H1 (cell line): ENCODE measurements around the gene STOML1. TPM values are rescaled to one million over a fixed set of nuclear protein-coding genes. Genes with fewer than 3 reads are reported as not detected.

Experiments used
- CTCF ChIA-PET: fragments of 300-600 bp; sonication (Branson Sonifier 250); formaldehyde crosslinking; loops from one replicate; lab custom pipeline; 2021; ENCODE audit not compliant: partially characterized antibody; lab: Charles Lee
- POLR2A ChIA-PET: fragments of 300-600 bp; sonication (Branson Sonifier 250); formaldehyde crosslinking; loops from one replicate; lab custom pipeline; 2021; ENCODE audit warnings: inconsistent platforms; ENCODE audit not compliant: partially characterized antibody; lab: Charles Lee
- DNase-seq, 2 experiments: peaks; one replicate each; pipeline versions ENCODE4 v3.0.0 to v3.0.0-alpha.2; 2010 to 2022; ENCODE audit warnings: low spot score in 2 of 2, low read depth in 1 of 2, mixed read lengths in 1 of 2
- FAIRE-seq: peaks from 2 replicates; lab custom pipeline; 2011; peaks lifted over from hg19 to GRCh38; lab: Jason Lieb, UNC
- H2AFZ ChIP-seq: 2 replicates; pipeline ENCODE4 v1.8.1; 2012; ENCODE audit warnings: low read length, inconsistent platforms
- H2AK5ac ChIP-seq: 2 replicates; pipeline ENCODE4 v1.6.1; 2013; ENCODE audit warnings: low read depth, low read length
- H2BK120ac ChIP-seq: replicated peaks from 2 replicates; pipeline ENCODE3; 2013; ENCODE audit warnings: low read depth, low read length, inconsistent platforms
- H2BK12ac ChIP-seq: 2 replicates; pipeline ENCODE4 v1.6.1; 2013; ENCODE audit warnings: low read depth, low read length
- H2BK15ac ChIP-seq: 2 replicates; pipeline ENCODE4 v1.6.1; 2013; ENCODE audit warnings: low read length
- H2BK20ac ChIP-seq: 2 replicates; pipeline ENCODE4 v1.6.1; 2013; ENCODE audit warnings: low read length
- H2BK5ac ChIP-seq: 2 replicates; pipeline ENCODE4 v1.6.1; 2013; ENCODE audit warnings: low read depth, low read length
- H3K14ac ChIP-seq: 2 replicates; pipeline ENCODE4 v1.6.1; 2013; ENCODE audit warnings: inconsistent platforms; ENCODE audit not compliant: insufficient read length
- H3K18ac ChIP-seq: 2 replicates; pipeline ENCODE4 v1.6.1; 2013; ENCODE audit warnings: low read length; ENCODE audit errors: extremely low read depth
- H3K23ac ChIP-seq: 2 replicates; pipeline ENCODE4 v1.6.1; 2013; ENCODE audit warnings: inconsistent platforms; ENCODE audit not compliant: insufficient read length
- H3K23me2 ChIP-seq: 2 replicates; pipeline ENCODE4 v1.6.1; 2013; ENCODE audit warnings: low read depth, low read length
- H3K27ac ChIP-seq: 2 replicates; pipeline ENCODE4 v1.6.1; 2011; ENCODE audit warnings: low read depth, low read length, inconsistent platforms
- H3K27me3 ChIP-seq, 4 experiments: replicated peaks in 1 of 4; 1 replicate in 1 of 4; 2 replicates in 3 of 4; pipeline versions ENCODE4 v1.6.1 to v1.8.1; 2011 to 2013; ENCODE audit warnings: low read length in 3 of 4, mild to moderate bottlenecking in 3 of 4, inconsistent platforms in 2 of 4, mixed read lengths in 2 of 4, moderate library complexity in 1 of 4; ENCODE audit not compliant: control insufficient read depth in 3 of 4, insufficient read depth in 3 of 4; ENCODE audit errors: extremely low read depth in 1 of 4
- H3K36me3 ChIP-seq, 4 experiments: 2 replicates each; pipeline versions ENCODE4 v1.6.1 to v1.8.1; 2011 to 2013; ENCODE audit warnings: mild to moderate bottlenecking in 4 of 4, low read length in 3 of 4, moderate library complexity in 2 of 4, control low read depth in 1 of 4, inconsistent platforms in 1 of 4; ENCODE audit not compliant: insufficient read depth in 4 of 4, control insufficient read depth in 2 of 4
- H3K4ac ChIP-seq: replicated peaks from 2 replicates; pipeline ENCODE3; 2013; ENCODE audit warnings: low read length, low read depth, mixed read lengths, inconsistent platforms; ENCODE audit not compliant: insufficient read length
- H3K4me1 ChIP-seq, 4 experiments: replicated peaks in 1 of 4; 1 replicate in 1 of 4; 2 replicates in 3 of 4; pipeline versions ENCODE4 v1.6.1 to v1.8.1; 2011 to 2013; ENCODE audit warnings: low read length in 3 of 4, inconsistent platforms in 2 of 4, mixed read lengths in 1 of 4; ENCODE audit not compliant: insufficient read depth in 4 of 4, control insufficient read depth in 3 of 4
- H3K4me2 ChIP-seq, 2 experiments: 2 replicates each; pipeline versions ENCODE4 v1.6.1 to v1.8.1; 2011 to 2013; ENCODE audit warnings: low read depth in 2 of 2, low read length in 2 of 2, control low read depth in 1 of 2, inconsistent platforms in 1 of 2, mild to moderate bottlenecking in 1 of 2; ENCODE audit not compliant: insufficient read depth in 1 of 2
- H3K4me3 ChIP-seq, 4 experiments: fragments of 200-600, 300-600 bp in 1 of 4; sonication (generic), shearing (Covaris generic), sonication (Bioruptor Twin) in 1 of 4; 2 replicates each; pipeline versions ENCODE4 v1.5.1 to v1.8.1; 2011 to 2016; ENCODE audit warnings: low read length in 4 of 4, low read depth in 3 of 4, control low read depth in 2 of 4, inconsistent platforms in 2 of 4, mild to moderate bottlenecking in 2 of 4, mixed read lengths in 1 of 4, moderate library complexity in 1 of 4; ENCODE audit not compliant: insufficient read depth in 2 of 4; ENCODE audit errors: extremely low read depth in 1 of 4
- H3K56ac ChIP-seq: replicated peaks from 2 replicates; pipeline ENCODE3; 2013; ENCODE audit warnings: low read depth, mild to moderate bottlenecking, mixed read lengths, low read length, inconsistent platforms; ENCODE audit not compliant: insufficient read length
- H3K79me1 ChIP-seq: 2 replicates; pipeline ENCODE4 v1.6.1; 2013; ENCODE audit warnings: low read depth, low read length, control low read depth
- H3K79me2 ChIP-seq, 2 experiments: 2 replicates each; pipeline versions ENCODE4 v1.6.1 to v1.8.1; 2012 to 2013; ENCODE audit warnings: low read length in 2 of 2, mild to moderate bottlenecking in 2 of 2, inconsistent platforms in 1 of 2; ENCODE audit not compliant: insufficient read depth in 2 of 2, control insufficient read depth in 1 of 2
- H3K9ac ChIP-seq, 4 experiments: replicated peaks in 1 of 4; 1 replicate in 1 of 4; 2 replicates in 3 of 4; pipeline versions ENCODE4 v1.6.1 to v1.8.1; 2011 to 2013; ENCODE audit warnings: low read depth in 3 of 4, low read length in 3 of 4, control low read depth in 2 of 4, mild to moderate bottlenecking in 2 of 4, moderate library complexity in 2 of 4, inconsistent platforms in 1 of 4; ENCODE audit errors: extremely low read depth in 1 of 4
- H3K9me3 ChIP-seq, 2 experiments: 2 replicates each; pipeline versions ENCODE4 v1.6.1 to v1.8.1; 2012 to 2013; ENCODE audit warnings: mild to moderate bottlenecking in 2 of 2, moderate library complexity in 2 of 2, control low read depth in 1 of 2, inconsistent platforms in 1 of 2, low read depth in 1 of 2, low read length in 1 of 2, mixed read lengths in 1 of 2; ENCODE audit not compliant: insufficient read depth in 2 of 2
- H4K20me1 ChIP-seq, 2 experiments: replicated peaks in 1 of 2; 2 replicates each; pipeline versions ENCODE3 to v1.8.1; 2011 to 2013; ENCODE audit warnings: inconsistent platforms in 2 of 2, low read length in 2 of 2, mild to moderate bottlenecking in 1 of 2; ENCODE audit not compliant: insufficient read depth in 2 of 2, control insufficient read depth in 1 of 2
- H4K5ac ChIP-seq: 2 replicates; pipeline ENCODE4 v1.6.1; 2013; ENCODE audit warnings: low read length, low read depth, mixed read lengths, inconsistent platforms; ENCODE audit not compliant: insufficient read length
- H4K8ac ChIP-seq: 2 replicates; pipeline ENCODE4 v1.8.0; 2013; ENCODE audit warnings: mild to moderate bottlenecking, moderate library complexity, low read length, inconsistent platforms; ENCODE audit not compliant: insufficient read depth; ENCODE audit errors: extremely low read depth
- H4K91ac ChIP-seq: replicated peaks from 2 replicates; pipeline ENCODE3; 2013; ENCODE audit warnings: low read length, mixed read lengths, inconsistent platforms; ENCODE audit not compliant: insufficient read length
- SIX5 ChIP-seq: IDR thresholded peaks from 2 replicates; pipeline ENCODE4 v1.6.1; 2011; ENCODE audit warnings: mild to moderate bottlenecking, low read depth, low read length
- SP1 ChIP-seq: IDR thresholded peaks from 2 replicates; pipeline ENCODE4 v1.6.1; 2011; ENCODE audit warnings: low read depth, low read length
- WGBS, 2 experiments: shearing (Covaris generic) in 1 of 2; methylation state at CpG; one replicate each; pipeline versions ENCODE4 v1.1.6 to v1.1.7; 2013 to 2015; ENCODE audit warnings: low lambda C conversion rate in 2 of 2, mixed read lengths in 2 of 2, inconsistent platforms in 1 of 2, low coverage in 1 of 2, missing lambda C conversion rate in 1 of 2; ENCODE audit not compliant: insufficient replicate concordance in 2 of 2, insufficient coverage in 1 of 2, insufficient read length in 1 of 2; ENCODE audit errors: extremely low coverage in 1 of 2, missing lambda C conversion rate in 1 of 2; 5-methylcytosine and 5-hydroxymethylcytosine counted together
- polyA plus RNA-seq, 7 experiments: library from polyadenylated mRNA; depleted of rRNA in 3 of 7; stranded (reverse) in 5 of 7; unstranded in 2 of 7; fragments of >200 nt in 5 of 7; fragments of 200-250 nt in 2 of 7; gene quantifications; 1 replicate in 5 of 7; 2 replicates in 1 of 7; 4 replicates in 1 of 7; pipeline versions ENCODE4 v1.2.1 to v1.2.3, GENCODE V29; 2011 to 2013; ENCODE audit warnings: missing spikeins in 2 of 7, mixed read lengths in 2 of 7
- total RNA-seq: library from RNA; stranded (reverse); fragmentation: NEBNext Ultra II Directional; extraction: Animal tissue kit (Norgen Biotek cat#: 25700); gene quantifications from 2 replicates; pipeline ENCODE4 v1.2.1, GENCODE V29; 2021

The STOML1 gene
- total and polyA plus RNA-seq, 2 of the 8 experiments (the other 6 are each of a cell fraction or from before 2014, with no cell fraction given), result 2.6 to 3.2 TPM

DNA sequence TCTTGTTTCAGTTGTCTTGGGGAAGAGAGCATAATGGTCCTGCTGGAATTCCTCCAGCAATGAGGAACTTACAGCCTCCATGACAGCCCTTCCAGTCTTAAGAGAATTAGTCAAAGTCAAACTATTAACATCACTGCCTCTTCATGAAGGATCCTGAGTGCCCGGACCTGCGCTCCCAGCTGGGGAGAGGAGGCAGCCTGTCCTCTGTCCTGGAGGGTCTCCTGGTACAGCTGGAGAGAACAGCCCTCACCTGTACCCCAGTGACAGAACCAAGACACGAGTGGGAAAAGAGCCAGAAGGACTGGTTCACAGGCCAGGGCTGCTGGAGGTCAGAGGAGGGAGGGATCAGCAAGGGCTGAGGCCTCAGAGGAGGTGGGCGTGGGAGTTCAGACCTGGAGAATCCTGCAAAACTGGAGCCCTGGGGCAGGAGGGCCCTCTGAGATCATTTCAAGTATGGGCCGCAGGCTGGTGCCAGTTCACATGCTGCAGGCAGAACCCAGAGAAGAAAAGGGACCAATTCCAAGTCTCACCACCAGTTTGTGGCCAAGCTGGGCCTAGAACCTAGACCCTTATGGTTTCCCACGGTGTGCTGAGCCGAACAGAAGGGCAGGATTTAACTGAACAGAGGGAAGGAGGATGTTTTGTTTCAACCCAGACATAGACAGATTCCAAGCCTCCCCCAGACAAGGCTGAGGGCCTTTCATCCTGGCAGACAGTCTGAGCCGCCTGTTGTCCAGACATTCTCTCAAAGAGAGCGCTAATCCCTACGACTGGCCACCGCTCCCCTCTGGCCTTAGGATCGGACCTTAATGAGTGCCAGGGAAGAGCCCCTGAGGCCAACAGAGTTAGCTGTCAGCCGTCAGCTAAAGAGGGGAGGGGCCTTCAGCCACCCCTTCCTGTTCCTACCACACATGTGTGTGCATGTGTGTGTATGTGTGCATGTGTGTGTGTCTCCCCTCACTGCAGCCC, 47.6 kb downstream of the STOML1 start:
- Histone ChIP-seq H3K9ac (no peak overlapping the region), H4K8ac (no peak overlapping the region), H3K36me3 (no peaks in the 10 kb centered on the region), H2BK15ac (0 out of 2 replicates have a peak overlapping the region, but pooled peaks have one; percentile 29), H3K23me2 (no peaks in the 10 kb centered on the region), H3K27ac (no peak overlapping the region), H2AK5ac (no peak overlapping the region), H2BK5ac (no peak overlapping the region), H3K56ac (no peak overlapping the region), H3K4me1 (no peaks in the 10 kb centered on the region; a peak in 1 of 7 replicates), H3K27me3 (no peaks in the 10 kb centered on the region), H3K14ac (no peak overlapping the region), H2BK12ac (no peak overlapping the region), H3K4ac (no peak overlapping the region), H3K79me2 (no peaks in the 10 kb centered on the region), H2BK120ac (no peak overlapping the region), H4K20me1 (peaks cover 0 to 2% of the 10 kb centered on the region in 2 experiments), H3K18ac (no peak overlapping the region), H4K5ac (no peak overlapping the region), H2BK20ac (no peak overlapping the region), H3K79me1 (no peaks in the 10 kb centered on the region), H4K91ac (peak overlapping the region; percentile 17), H2AFZ (no peak overlapping the region), H3K4me3 (no peak overlapping the region), H3K23ac (no peak overlapping the region), H3K4me2 (no peak overlapping the region), H3K9me3 (no peaks in the 10 kb centered on the region)
- POLR2A ChIA-PET, result no interaction called here
- CTCF ChIA-PET, result interaction anchor here (0.5 to 1.9 kb wide), 3 partner anchors 20 to 512 kb away, joined by 3 to 7 read pairs (median 6); no protein-coding TSS in a partner anchor
- FAIRE-seq, result no peak
- 79% methylated on average over 13 of the region's 13 CpGs; no CpG with 5 or more reads in 1 of the 2 experiments for WGBS, 2 experiments
- DNase-seq, result no peak
- no peak for TF ChIP-seq SIX5
- TF ChIP-seq SP1, result no peak
